Epithelial cell of prostate (primary cell): ENCODE measurements around the gene GRK5.
"Not testable (repeated sequence)": the region's sequence is repeated elsewhere in the genome, so short reads cannot be mapped to it uniquely, and the experiment has no call there.

ENCODE experiments used
- DNase-seq: peaks from one replicate; pipeline ENCODE4 v3.0.0-alpha.2; 2011; ENCODE audit warnings: low read depth, low spot score
- H3K27ac ChIP-seq: fragments of 450-650 bp; 2 replicates; pipeline ENCODE4 v1.5.1; 2017; ENCODE audit warnings: mild to moderate bottlenecking

GRK5 gene

DNA sequence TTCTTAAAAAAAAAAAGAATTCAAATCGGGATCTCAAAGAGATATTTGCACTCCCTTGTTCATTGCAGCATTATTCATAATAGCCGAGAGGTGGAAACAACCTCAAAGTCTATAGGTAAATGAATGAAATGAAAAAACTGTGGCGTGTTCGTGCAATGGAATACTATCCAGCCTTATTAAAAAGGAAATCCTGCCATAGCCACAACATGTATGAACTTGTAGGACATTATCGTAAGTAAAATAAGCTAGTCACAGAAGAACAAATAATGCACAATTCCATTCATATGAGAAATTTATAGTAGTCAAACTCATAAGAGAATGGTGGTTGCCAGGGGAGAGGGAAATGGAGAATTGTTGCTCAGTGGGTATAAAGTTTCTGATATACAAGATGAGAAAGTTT is 37.9 kb downstream of the GRK5 start:
- peak; percentile 77 for DNase-seq
- peak overlapping the region; percentile 68 for H3K27ac ChIP-seq

DNA sequence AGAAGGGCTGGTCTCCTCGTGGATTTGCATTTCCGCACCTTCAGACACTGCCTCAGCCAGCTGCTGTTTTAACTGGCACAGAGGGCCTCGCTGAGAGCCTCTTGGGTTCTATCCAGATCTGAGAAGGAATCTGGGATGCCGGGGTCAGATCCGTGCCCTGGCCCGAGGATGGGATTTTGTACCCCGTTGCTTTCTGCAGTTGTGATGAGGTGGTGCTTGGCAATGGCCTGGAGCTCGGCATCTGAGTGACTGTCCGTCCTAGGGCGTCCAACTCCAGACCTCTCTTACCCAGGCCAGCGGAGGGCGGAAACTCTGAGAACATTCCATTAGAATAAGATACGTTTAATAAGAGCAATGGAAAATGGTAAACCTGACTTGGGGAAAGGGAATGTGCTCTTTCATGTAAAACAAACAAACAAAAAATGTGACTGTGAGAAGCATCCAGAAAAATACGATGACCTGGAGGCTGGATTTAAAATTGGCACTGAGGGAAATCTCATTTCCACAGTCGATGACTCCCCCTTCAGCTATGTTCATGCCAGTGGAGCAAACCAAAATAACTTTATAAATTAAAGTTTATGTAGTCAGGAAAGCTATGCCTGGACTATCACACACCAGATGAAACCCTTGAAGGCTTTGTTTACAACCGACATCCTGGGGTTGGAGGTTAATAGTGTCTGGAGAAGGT is 39.6 kb downstream of the GRK5 start:
- DNase-seq: no peak

GRCh38 chr10:119247550-119247894 is 40.2 kb downstream of the GRK5 start:
- DNase-seq: no peak
- peak overlapping the region; percentile 35 for H3K27ac ChIP-seq

More for the DNA sequence above, 39.6 kb downstream of the GRK5 start:
- peak overlapping the region; percentile 35 for H3K27ac ChIP-seq

- no peak for DNase-seq
- H3K27ac ChIP-seq: no peak overlapping the region
Observed at GRCh38 chr10:119248184-119248583, 40.8 kb downstream of the GRK5 start.

DNA sequence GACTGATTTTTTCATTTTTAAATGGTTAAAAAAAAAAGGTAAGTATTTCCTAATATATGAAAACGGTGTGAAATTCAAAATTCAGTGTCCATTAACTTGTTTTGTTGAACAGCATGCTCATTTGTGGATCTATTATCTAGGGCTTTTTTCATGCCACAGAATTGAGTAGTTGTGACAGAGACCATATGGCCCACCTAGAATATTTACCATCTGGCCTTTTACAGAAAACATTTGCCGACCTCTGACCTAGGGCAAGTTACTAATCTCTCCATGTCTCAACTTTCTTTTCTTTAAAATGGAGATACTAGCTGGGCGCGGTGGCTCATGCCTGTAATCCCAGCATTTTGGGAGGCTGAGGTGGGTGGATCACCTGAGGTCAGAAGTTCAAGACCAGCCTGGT is 41.3 kb downstream of the GRK5 start:
- no peak for DNase-seq
- H3K27ac ChIP-seq: no peak overlapping the region

DNA sequence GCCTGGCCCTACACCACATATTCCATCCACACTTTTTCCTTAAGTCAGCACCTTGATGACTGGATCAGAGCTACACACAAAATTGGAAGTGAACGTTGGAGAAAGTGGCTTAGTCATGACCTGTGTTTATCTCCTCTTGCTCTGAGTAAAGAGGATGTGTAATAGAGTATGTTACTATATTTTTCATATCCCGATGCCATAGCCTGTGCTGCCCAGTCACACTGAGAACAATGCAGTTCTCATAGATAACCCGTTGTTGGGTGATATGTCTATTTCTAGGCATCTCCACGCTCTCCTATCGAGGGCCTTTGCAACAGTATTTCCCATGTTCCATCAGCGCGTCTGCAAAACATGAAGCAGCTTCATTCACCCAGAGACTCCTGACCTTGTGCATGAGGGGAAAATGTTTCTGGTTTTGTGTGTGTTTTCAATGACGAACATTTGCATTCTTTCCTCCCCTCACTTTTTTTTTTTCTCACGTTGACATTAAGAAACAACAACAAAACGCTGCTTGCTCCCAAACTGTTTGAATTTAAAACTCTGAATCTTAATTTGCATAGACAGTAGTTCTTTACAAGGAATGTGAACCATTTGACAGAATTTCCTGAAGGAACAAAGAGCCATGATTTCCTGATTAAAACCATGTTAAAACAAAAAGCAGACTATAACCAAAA is 43.4 kb downstream of the GRK5 start:
- peak; percentile 62 for DNase-seq
- H3K27ac ChIP-seq: no peak overlapping the region

- DNase-seq: no peak
- no peak overlapping the region for H3K27ac ChIP-seq
Observed at GRCh38 chr10:119251315-119251708, 43.9 kb downstream of the GRK5 start.

DNA sequence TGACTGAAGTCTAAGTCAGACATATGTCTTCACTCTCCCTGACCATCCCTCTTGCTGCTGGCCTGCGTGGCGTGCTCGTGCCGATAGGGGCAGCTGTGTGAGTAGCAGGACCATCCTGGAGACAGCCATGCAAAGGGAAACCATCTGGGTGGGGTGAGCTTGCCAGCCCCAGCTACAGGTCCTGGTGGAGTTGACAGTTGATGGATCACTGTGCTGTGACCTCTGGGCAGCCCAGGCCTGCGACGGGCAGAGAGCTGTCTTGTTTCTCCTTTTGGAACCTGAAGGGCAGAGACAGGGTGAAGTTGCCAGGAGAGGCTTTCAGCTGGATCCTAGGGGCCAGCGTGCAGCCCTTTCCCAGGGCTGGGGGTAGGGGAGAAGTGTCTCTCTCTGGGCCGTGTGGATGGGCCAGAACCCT is 44.7 kb downstream of the GRK5 start:
- H3K27ac ChIP-seq: no peak overlapping the region
- no peak for DNase-seq

DNA sequence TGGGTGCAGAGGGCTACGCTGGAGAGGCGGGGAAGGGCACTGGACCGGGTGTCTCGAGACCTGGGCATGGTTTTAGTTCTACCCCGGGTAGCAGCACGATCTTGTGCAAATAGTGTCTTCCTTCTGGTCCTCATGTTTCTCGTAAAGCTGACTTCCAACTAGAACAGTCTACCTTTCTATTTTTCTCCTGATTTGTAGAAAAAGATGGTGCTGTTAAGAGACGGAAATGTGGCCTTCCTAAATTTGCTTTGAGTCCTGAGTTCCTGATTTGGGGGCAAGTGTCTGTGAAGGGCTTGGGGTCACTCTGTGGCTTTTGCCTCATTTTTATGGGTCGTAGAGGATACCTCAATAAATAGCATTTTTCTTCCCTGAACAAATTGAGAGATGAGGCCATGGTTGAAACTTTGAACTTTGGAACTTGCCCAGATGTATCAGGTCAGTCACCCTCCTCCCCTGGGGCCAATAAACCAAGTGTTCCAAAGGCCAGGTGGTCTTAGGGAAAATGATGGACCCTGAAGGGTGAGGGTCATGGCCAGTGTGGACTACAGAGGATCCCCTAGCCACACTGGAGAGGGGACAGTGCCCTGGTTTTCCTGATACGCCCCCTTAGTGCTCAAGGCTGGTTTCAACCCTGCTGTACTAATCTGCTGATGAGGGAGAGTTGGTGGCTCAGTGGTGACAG is 45.2 kb downstream of the GRK5 start:
- H3K27ac ChIP-seq: no peak overlapping the region
- DNase-seq: no peak

- DNase-seq: no peak
- peak overlapping the region; percentile 48 for H3K27ac ChIP-seq
Observed at GRCh38 chr10:119253433-119254174, 46.2 kb downstream of the GRK5 start.

GRCh38 chr10:119254335-119254734 is 47.0 kb downstream of the GRK5 start:
- H3K27ac ChIP-seq: peak overlapping the region; percentile 48
- no peak for DNase-seq

DNA sequence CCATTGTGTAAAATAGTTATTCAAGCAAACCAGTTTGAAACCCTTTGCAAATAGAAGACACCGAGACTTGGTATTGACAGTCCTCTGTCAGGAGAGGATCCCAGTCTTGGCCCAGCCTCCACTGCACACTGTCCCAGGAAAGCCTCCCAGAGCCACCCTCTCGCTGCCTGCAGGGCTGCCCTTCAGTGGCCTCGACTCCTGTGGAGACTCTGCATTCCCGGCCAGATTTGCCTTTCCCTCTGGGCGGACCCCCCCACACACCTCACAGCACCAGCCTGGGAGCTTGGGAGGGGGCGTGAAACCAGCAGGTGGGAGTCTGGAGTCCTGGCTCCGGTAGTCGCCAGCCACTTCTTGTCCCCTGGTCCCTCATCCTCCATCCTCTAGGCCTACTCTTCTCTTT is 48.7 kb downstream of the GRK5 start:
- no peak overlapping the region for H3K27ac ChIP-seq
- no peak for DNase-seq

- DNase-seq: no peak
- H3K27ac ChIP-seq: no peak overlapping the region
Observed at GRCh38 chr10:119256897-119257296, 49.5 kb downstream of the GRK5 start.

GRCh38 chr10:119257899-119258419 is 50.6 kb downstream of the GRK5 start:
- no peak for DNase-seq
- H3K27ac ChIP-seq: no peak overlapping the region

GRCh38 chr10:119259345-119259744 is 52.0 kb downstream of the GRK5 start:
- no peak for DNase-seq
- no peak overlapping the region for H3K27ac ChIP-seq

DNA sequence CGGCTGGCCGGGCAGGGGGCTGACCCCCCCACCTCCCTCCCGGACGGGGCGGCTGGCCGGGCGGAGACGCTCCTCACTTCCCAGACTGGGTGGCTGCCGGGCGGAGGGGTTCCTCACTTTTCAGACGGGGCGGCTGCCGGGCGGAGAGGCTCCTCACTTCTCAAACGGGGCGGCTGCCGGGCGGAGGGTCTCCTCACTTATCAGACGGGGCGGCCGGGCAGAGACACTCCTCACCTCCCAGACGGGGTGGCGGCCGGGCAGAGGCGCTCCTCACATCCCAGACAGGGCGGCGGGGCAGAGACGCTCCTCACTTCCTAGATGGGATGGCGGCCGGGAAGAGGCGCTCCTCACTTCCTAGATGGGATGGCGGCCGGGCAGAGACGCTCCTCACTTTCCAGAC is 53.6 kb downstream of the GRK5 start:
- not testable (repeated sequence) for DNase-seq, H3K27ac ChIP-seq

DNA sequence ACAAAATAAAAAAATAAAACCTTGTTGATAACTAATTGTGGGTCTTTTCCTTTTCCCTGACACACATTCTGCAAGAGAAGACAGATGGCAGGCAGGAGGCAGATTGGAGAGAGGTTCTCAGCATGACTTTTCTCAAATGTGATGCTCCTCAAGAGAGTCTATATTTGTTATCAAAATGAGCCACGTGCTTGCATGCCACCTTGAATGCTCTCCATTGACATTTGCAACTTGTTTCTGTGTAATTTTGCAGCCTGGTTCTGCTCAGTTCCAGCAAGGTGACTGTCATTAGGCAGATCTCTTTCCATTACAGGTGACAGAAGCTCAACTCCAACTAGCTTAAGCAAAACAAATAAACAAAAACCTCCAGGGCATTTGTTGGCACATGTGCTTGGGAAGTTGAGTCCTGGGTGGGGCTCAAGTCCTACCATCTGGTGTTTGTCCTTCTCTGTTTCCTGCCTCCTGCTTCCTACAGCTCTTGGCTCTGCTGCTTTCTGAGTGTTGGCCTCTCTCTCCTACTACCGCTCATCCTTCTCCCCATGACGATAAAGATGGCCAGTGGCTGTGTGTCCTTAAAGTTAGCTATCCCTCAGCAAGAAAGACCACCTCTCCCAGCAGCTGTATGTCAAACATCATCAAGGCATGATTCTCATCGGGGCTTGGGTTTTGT is 56.7 kb downstream of the GRK5 start:
- no peak for DNase-seq
- H3K27ac ChIP-seq: no peak overlapping the region

- H3K27ac ChIP-seq: no peak overlapping the region
- no peak for DNase-seq
Observed at GRCh38 chr10:119265691-119266090, 58.3 kb downstream of the GRK5 start.

- H3K27ac ChIP-seq: no peak overlapping the region
- DNase-seq: no peak
Observed at GRCh38 chr10:119267384-119267783, 60.0 kb downstream of the GRK5 start.

DNA sequence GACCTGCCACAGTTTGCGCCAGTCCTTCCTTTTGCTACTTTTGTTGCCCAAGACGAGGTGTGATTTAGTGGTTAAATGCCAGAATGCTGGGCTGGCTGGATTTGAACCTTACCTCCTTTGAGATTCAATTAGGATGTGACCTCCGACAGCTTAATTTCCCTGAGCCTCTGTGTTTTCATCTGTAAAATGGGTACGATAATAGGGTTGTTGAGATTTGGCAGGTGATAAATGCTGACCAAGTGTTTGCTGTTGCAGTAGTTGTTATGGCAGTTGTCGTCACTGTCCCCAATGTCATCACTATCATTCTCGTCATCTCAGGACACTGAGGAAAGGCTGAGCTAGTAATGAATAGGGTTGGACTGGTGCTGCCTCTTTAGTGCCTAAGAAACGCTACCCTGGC is 61.1 kb downstream of the GRK5 start:
- no peak for DNase-seq
- no peak overlapping the region for H3K27ac ChIP-seq
